Measurements from ENCODE around the gene RAB29. TPM values are rescaled to one million over a fixed set of nuclear protein-coding genes. Genes with fewer than 3 reads are reported as not detected.

RAB29 gene
- polyA plus RNA-seq, 1 of the 3 experiments (the other 2 are of a cell fraction): 9.2 TPM

- H2AFZ ChIP-seq (ENCODE audit: low read depth): no peak overlapping the region
- peaks cover 93% of the 10 kb centered on the region for H4K20me1 ChIP-seq (ENCODE audit: insufficient read depth)
- no peak overlapping the region for H3K4me2 ChIP-seq
- DNase-seq: no peak
- CTCF ChIA-PET: interaction anchor here (0.6 to 1.3 kb wide), 3 partner anchors 13 to 114 kb away, joined by 3 to 4 read pairs (median 3); no protein-coding TSS in a partner anchor
- H3K4me3 ChIP-seq (ENCODE audit: low read depth in 2 of 2, low read length in 1 of 2): no peak overlapping the region
- no peak overlapping the region for H3K27ac ChIP-seq (ENCODE audit: low read depth in 2 of 2, low read length in 1 of 2)
- POLR2A ChIA-PET: no interaction called here
- no peaks in the 10 kb centered on the region for H3K9me3 ChIP-seq
- H3K36me3 ChIP-seq (replicated peaks in 1 of 2; ENCODE audit: control insufficient read depth in 1 of 2, insufficient read depth in 2 of 2, low read length in 1 of 2): peaks cover 10 to 67% of the 10 kb centered on the region in 2 experiments
- no peak overlapping the region for H3K9ac ChIP-seq
- WGBS (ENCODE audit: low lambda C conversion rate): 86% methylated on average over 1 of the region's 1 CpG
- no peaks in the 10 kb centered on the region for H3K4me1 ChIP-seq (ENCODE audit: control insufficient read depth in 1 of 2, insufficient read depth in 2 of 2, low read depth in 1 of 2, low read length in 1 of 2)
- TF ChIP-seq GATA2 (CRISPR knock-in tag; IDR thresholded peaks at IDR 0.05) (no peak), MAX (IDR thresholded peaks at IDR 0.05; ENCODE audit: low read depth) (no peak), CHD2 (IDR thresholded peaks at IDR 0.05; ENCODE audit: low read length, partially characterized antibody) (no peak), RAD21 (IDR thresholded peaks at IDR 0.05; ENCODE audit: low read length) (no peak), FOXM1 (IDR thresholded peaks at IDR 0.05; ENCODE audit: low read depth) (no peak), TAF1 (IDR thresholded peaks at IDR 0.05; ENCODE audit: borderline replicate concordance, low read depth, low read length) (no peak), NRF1 (IDR thresholded peaks at IDR 0.05; ENCODE audit: low read depth, low read length) (no peak), RCOR1 (IDR thresholded peaks at IDR 0.05; ENCODE audit: low read length) (no peak), YY1 (IDR thresholded peaks at IDR 0.05; ENCODE audit: low read depth) (no peak), EZH2phosphoT487 (IDR thresholded peaks at IDR 0.05; ENCODE audit: borderline replicate concordance, low read depth) (no peak), MEF2A (IDR thresholded peaks at IDR 0.05; ENCODE audit: borderline replicate concordance, low read depth) (no peak), FOXJ3 (CRISPR knock-in tag; IDR thresholded peaks at IDR 0.05) (no peak), RXRA (IDR thresholded peaks at IDR 0.05; ENCODE audit: borderline replicate concordance, low read depth) (no peak), RFX5 (IDR thresholded peaks at IDR 0.05; ENCODE audit: low read length) (no peak), USF1 (IDR thresholded peaks at IDR 0.05; ENCODE audit: borderline replicate concordance, low read depth) (no peak), REST (IDR thresholded peaks at IDR 0.05; ENCODE audit: low read depth, low read length) (no peak), JUND (IDR thresholded peaks at IDR 0.05) (no peak), GABPA (IDR thresholded peaks at IDR 0.05; ENCODE audit: low read depth) (no peak), SIN3A (IDR thresholded peaks at IDR 0.05; ENCODE audit: borderline replicate concordance, low read depth, low read length) (no peak)
- no peaks in the 10 kb centered on the region for H3K9me2 ChIP-seq
- no peaks in the 10 kb centered on the region for H3K27me3 ChIP-seq (ENCODE audit: insufficient read depth)
- peaks cover 100% of the 10 kb centered on the region for H3K79me2 ChIP-seq (ENCODE audit: insufficient read depth)
- peaks cover 40% of the 10 kb centered on the region for H3F3A ChIP-seq (replicated peaks; ENCODE audit: insufficient read depth)
Measured at GRCh38 chr1:205735218-205735617, 40.1 kb downstream of the RAB29 start.
